ENCODE results near the gene CD84. TPM values are rescaled to one million over a fixed set of nuclear protein-coding genes. Genes with fewer than 3 reads are reported as not detected.
"Not testable (repeated sequence)": the region's sequence is repeated elsewhere in the genome, so short reads cannot be mapped to it uniquely, and the experiment has no call there.

Gene CD84
- total RNA-seq, 1 experiment from 2014 or later: not detected

GRCh38 chr1:160522622-160523345 lies 56.5 kb downstream of the CD84 start, which contains the start of gene SLAMF6:
TSS of gene SLAMF6 (minus strand) at chr1:160523255. CDS start at chr1:160523192, 63 bp downstream.
- DNase-seq (ENCODE audit: low spot score): no peak
- in situ Hi-C loops (cut with HindIII; ENCODE audit: low sequenced_read_pairs): no loop called here

GRCh38 chr1:160522136-160522535 lies 57.2 kb downstream of the CD84 start:
- in situ Hi-C loops (cut with HindIII; ENCODE audit: low sequenced_read_pairs): no loop called here

DNA sequence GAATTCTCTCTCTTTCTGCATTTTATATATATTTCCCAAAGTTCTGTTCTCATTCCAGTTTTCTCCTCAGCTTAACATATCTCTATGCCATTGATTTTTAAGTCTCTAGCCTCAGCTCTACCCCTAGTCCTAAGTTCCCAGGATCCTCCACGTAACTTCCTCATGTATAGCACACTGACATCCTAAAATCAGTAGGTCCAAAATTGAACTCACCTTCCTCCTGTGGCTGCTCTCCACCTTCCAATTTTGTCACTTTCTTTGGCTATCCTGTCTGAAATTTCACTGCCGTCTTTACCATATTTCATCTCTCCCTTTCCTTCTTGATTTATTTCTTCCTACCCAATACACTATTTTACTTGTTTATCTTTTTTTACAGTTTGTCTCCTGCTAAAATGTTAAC lies 57.7 kb downstream of the CD84 start:
- DNase-seq (ENCODE audit: low spot score): no peak
- in situ Hi-C loops (cut with HindIII; ENCODE audit: low sequenced_read_pairs): no loop called here

More at GRCh38 chr1:160522136-160522535, 57.2 kb downstream of the CD84 start:
- DNase-seq (ENCODE audit: low spot score): no peak

- in situ Hi-C loops (cut with HindIII; ENCODE audit: low sequenced_read_pairs): no loop called here
Observed at GRCh38 chr1:160520999-160521398, 58.3 kb downstream of the CD84 start.

GRCh38 chr1:160520582-160520981 lies 58.7 kb downstream of the CD84 start:
- in situ Hi-C loops (cut with HindIII; ENCODE audit: low sequenced_read_pairs): no loop called here
- no peak for DNase-seq (ENCODE audit: low spot score)

More at GRCh38 chr1:160520999-160521398, 58.3 kb downstream of the CD84 start:
- DNase-seq (ENCODE audit: low spot score): no peak

DNA sequence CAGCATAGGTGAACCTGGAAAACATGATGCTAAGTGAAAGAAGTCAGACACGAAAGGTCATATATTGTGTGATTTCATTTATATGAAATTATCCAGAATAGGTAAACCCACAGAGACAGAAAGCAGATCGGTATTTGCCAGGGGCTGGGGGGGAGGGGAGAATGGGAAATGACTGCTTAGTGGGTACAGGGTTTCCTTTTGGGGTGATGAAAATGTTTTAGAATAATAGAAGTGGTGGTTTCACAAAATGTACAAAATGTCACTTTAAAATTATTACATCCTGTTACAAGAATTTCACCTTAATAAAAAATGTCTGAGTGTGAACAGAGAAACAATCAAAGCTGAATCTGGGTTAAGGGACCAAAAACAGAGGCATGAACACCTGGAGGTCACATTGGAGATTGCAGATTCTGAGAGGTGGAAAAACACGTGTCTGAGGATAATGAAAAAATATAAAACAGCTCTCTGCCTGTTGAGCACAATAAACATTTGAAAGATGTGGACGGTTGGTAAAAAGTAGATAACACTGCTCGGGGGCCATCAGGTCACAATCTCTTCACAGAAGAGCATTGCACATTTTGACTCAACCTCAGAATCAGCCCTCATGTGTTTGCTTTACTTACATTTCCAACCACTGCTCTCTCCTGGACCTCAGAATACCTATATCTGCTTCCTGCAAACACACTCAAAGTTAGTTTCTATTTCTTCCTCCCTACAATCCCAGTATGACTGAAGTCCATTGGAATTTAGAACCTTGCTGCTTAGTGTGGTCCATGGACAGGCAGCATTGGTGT lies 59.5 kb downstream of the CD84 start:
- in situ Hi-C loops (cut with HindIII; ENCODE audit: low sequenced_read_pairs): no loop called here
- no peak for DNase-seq (ENCODE audit: low spot score)

DNA sequence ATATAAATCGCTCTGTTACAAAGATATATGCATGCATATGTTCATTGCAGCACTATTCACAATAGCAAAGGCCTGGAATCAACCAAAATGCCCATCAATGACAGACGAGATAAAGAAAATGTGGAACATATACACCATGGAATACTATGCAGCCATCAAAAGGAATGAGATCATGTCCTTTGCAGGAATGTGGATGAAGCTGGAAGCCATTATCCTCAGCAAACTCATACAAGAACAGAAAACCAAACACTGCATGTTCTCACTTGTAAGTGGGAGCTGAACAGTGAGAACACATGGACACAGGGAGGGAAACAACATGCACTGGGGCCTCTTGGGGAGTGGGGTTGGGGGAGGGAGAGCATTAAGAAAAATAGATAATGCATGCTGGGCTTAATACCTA lies 61.8 kb downstream of the CD84 start:
- in situ Hi-C loops (cut with HindIII; ENCODE audit: low sequenced_read_pairs); DNase-seq (ENCODE audit: low spot score): not testable (repeated sequence)

GRCh38 chr1:160515908-160516307 lies 63.4 kb downstream of the CD84 start:
- DNase-seq (ENCODE audit: low spot score); in situ Hi-C loops (cut with HindIII; ENCODE audit: low sequenced_read_pairs): not testable (repeated sequence)

- in situ Hi-C loops (cut with HindIII; ENCODE audit: low sequenced_read_pairs): no loop called here
- DNase-seq (ENCODE audit: low spot score): no peak
Observed at GRCh38 chr1:160504651-160505050, 74.6 kb downstream of the CD84 start.

DNA sequence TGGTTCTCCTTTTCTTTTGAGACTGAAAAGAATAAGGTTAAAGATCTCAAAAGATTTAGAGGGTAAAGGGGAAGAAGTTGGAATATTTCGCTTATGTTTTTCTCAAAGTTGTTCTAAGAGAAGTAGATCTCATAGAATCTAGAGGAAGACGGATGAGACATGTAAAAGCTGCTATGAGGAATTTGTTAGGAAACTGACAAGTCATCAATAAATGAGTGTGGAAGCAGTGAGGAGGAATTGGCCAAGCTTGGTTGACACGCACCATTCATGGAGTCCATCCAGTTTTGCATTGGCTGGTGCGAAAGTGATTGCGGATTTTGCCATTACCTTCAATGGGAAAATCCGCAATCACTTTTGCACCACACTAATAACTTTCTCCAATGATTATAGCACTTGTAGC lies 76.2 kb downstream of the CD84 start:
- in situ Hi-C loops (cut with HindIII; ENCODE audit: low sequenced_read_pairs): no loop called here
- no peak for DNase-seq (ENCODE audit: low spot score)

GRCh38 chr1:160500321-160500990 lies 78.8 kb downstream of the CD84 start:
- in situ Hi-C loops (cut with HindIII; ENCODE audit: low sequenced_read_pairs): no loop called here
- DNase-seq (ENCODE audit: low spot score): no peak

- in situ Hi-C loops (cut with HindIII; ENCODE audit: low sequenced_read_pairs): no loop called here
Observed at GRCh38 chr1:160499631-160500030, 79.7 kb downstream of the CD84 start.

GRCh38 chr1:160498301-160499065 lies 80.8 kb downstream of the CD84 start:
- DNase-seq (ENCODE audit: low spot score); in situ Hi-C loops (cut with HindIII; ENCODE audit: low sequenced_read_pairs): not testable (repeated sequence)

More at GRCh38 chr1:160499631-160500030, 79.7 kb downstream of the CD84 start:
- DNase-seq (ENCODE audit: low spot score): no peak

DNA sequence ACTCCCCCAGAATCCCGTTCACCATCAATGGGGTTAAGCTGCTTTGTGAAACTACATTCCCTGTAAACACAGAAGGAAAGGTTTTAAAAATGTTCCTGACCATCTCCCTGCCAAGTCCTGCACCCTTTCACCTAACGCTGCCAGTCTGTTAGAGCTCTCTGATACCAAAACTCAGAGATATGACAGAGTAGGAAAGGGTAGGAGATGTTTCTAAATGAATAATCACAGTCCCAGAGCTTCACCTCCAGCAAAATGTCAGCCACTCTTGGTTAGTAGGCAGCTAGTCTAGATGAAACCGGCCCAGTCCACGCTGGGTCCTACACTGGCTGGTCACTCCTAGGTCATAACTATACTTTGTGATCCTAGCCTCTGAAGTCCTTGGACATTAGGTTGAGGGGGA lies 83.0 kb downstream of the CD84 start:
- no peak for DNase-seq (ENCODE audit: low spot score)
- in situ Hi-C loops (cut with HindIII; ENCODE audit: low sequenced_read_pairs): no loop called here

- in situ Hi-C loops (cut with HindIII; ENCODE audit: low sequenced_read_pairs): no loop called here
- DNase-seq (ENCODE audit: low spot score): no peak
Observed at GRCh38 chr1:160494620-160495019, 84.7 kb downstream of the CD84 start.

- DNase-seq (ENCODE audit: low spot score): no peak
- in situ Hi-C loops (cut with HindIII; ENCODE audit: low sequenced_read_pairs): no loop called here
Observed at GRCh38 chr1:160492617-160493016, 86.7 kb downstream of the CD84 start.

GRCh38 chr1:160491981-160492380 lies 87.3 kb downstream of the CD84 start:
- no peak for DNase-seq (ENCODE audit: low spot score)
- in situ Hi-C loops (cut with HindIII; ENCODE audit: low sequenced_read_pairs): no loop called here

Data from G401 (cell line).